HCT116 (cell line): ENCODE measurements around the gene SAMD13. TPM values are rescaled to one million over a fixed set of nuclear protein-coding genes. Genes with fewer than 3 reads are reported as not detected.

Experiments used
- ATAC-seq: fragments of 200-7000 bp; cut with Tn5 transposase; 2 replicates; pipeline ENCODE4 v1.9.1; 2020; ENCODE audit warnings: mild to moderate bottlenecking, moderate library complexity
- BruUV-seq: library from RNA; stranded (reverse); fragments of 400-500 nt; replicated peaks from 2 replicates; lab custom pipeline; 2021; lab: Mats Ljungman, UMichigan
- CTCF ChIA-PET: fragments of 300-600 bp; sonication (Branson Sonifier 250); formaldehyde crosslinking; loops from one replicate; lab custom pipeline; 2021; ENCODE audit warnings: antibody characterized with exemption; lab: Charles Lee
- POLR2A ChIA-PET: fragments of 300-600, 350-600 bp; sonication (Branson Sonifier 250); formaldehyde crosslinking; loops from one replicate; lab custom pipeline; 2021; ENCODE audit warnings: antibody characterized with exemption; lab: Charles Lee
- RAD21 ChIA-PET, 2 experiments: fragments of 300-600 bp; sonication (Branson Sonifier 250); formaldehyde crosslinking; loops; one replicate each; lab custom pipeline; 2023; ENCODE audit warnings: low total read pairs in 2 of 2; ENCODE audit not compliant: uncharacterized antibody in 2 of 2, unreplicated experiment in 2 of 2, low non-redundant PET in 1 of 2; lab: Charles Lee
- DNase-seq: peaks from one replicate; pipeline ENCODE4 v3.0.0-alpha.2; 2010; ENCODE audit warnings: low read depth, low spot score
- H2AFZ ChIP-seq: fragments of 200-600 bp; shearing (Covaris generic), sonication (generic); 2 replicates; pipeline ENCODE4 v1.6.1; 2017; ENCODE audit warnings: low read depth, mixed run types, mixed read lengths, antibody characterized with exemption, low read length; ENCODE audit not compliant: poor library complexity, severe bottlenecking
- H3K27ac ChIP-seq: 2 replicates; pipeline ENCODE4 v1.5.1; 2012; ENCODE audit warnings: low read depth, low read length
- H3K27me3 ChIP-seq: fragments of 200-600 bp; sonication (generic); 2 replicates; pipeline ENCODE4 v1.6.1; 2016; ENCODE audit warnings: mixed run types, low read length, mixed read lengths; ENCODE audit not compliant: insufficient read depth
- H3K36me3 ChIP-seq, 2 experiments: fragments of 200-500 bp in 1 of 2; fragments of 200-600 bp in 1 of 2; sonication (Bioruptor generic) in 1 of 2; sonication (generic) in 1 of 2; 2 replicates each; pipeline versions ENCODE4 v1.5.1 to v1.6.1; 2014 to 2016; ENCODE audit warnings: low read length in 2 of 2, inconsistent platforms in 1 of 2, mixed read lengths in 1 of 2, mixed run types in 1 of 2; ENCODE audit not compliant: insufficient read depth in 2 of 2, control insufficient read depth in 1 of 2
- H3K4me1 ChIP-seq, 2 experiments: fragments of 200-600 bp in 1 of 2; sonication (generic) in 1 of 2; 2 replicates each; pipeline versions ENCODE4 v1.5.1 to v1.6.1; 2012 to 2017; ENCODE audit warnings: low read length in 2 of 2, inconsistent platforms in 1 of 2, mild to moderate bottlenecking in 1 of 2, mixed read lengths in 1 of 2, mixed run types in 1 of 2, moderate library complexity in 1 of 2; ENCODE audit not compliant: insufficient read depth in 2 of 2, control insufficient read depth in 1 of 2
- H3K4me2 ChIP-seq: fragments of 200-600 bp; sonication (generic); 2 replicates; pipeline ENCODE4 v1.6.1; 2017; ENCODE audit warnings: mixed run types, low read length, mixed read lengths
- H3K4me3 ChIP-seq, 2 experiments: fragments of 200-600 bp in 1 of 2; sonication (generic) in 1 of 2; replicated peaks in 1 of 2; 2 replicates each; pipeline ENCODE4 v1.5.1; 2011 to 2016; ENCODE audit warnings: low read length in 2 of 2, control low read depth in 1 of 2, low read depth in 1 of 2, mild to moderate bottlenecking in 1 of 2, mixed read lengths in 1 of 2, mixed run types in 1 of 2
- H3K79me2 ChIP-seq: fragments of 200-600 bp; sonication (generic); 2 replicates; pipeline ENCODE4 v1.6.1; 2017; ENCODE audit warnings: mild to moderate bottlenecking, mixed run types, low read length, moderate library complexity, mixed read lengths; ENCODE audit not compliant: insufficient read depth
- H3K9ac ChIP-seq: fragments of 200-600 bp; sonication (generic); 2 replicates; pipeline ENCODE4 v1.6.1; 2016; ENCODE audit warnings: low read length, mixed read lengths
- H3K9me2 ChIP-seq: fragments of 200-600 bp; sonication (generic), shearing (Covaris generic); 2 replicates; pipeline ENCODE4 v1.6.1; 2017; ENCODE audit warnings: mixed run types, mild to moderate bottlenecking, moderate library complexity; ENCODE audit not compliant: insufficient read depth
- H3K9me3 ChIP-seq, 2 experiments: fragments of 200-500 bp in 1 of 2; fragments of 200-600 bp in 1 of 2; sonication (Bioruptor generic) in 1 of 2; sonication (generic) in 1 of 2; 2 replicates each; pipeline ENCODE4 v1.6.1; 2014 to 2017; ENCODE audit warnings: low read length in 2 of 2, mixed read lengths in 2 of 2, inconsistent platforms in 1 of 2, low read depth in 1 of 2, mild to moderate bottlenecking in 1 of 2, mixed run types in 1 of 2, moderate library complexity in 1 of 2; ENCODE audit not compliant: control insufficient read depth in 1 of 2, insufficient read depth in 1 of 2
- H4K20me1 ChIP-seq: fragments of 200-600 bp; sonication (generic), shearing (Covaris generic); 2 replicates; pipeline ENCODE4 v1.6.1; 2017; ENCODE audit warnings: mixed run types, mild to moderate bottlenecking, moderate library complexity; ENCODE audit not compliant: insufficient read depth
- CBX3 ChIP-seq: IDR thresholded peaks from 2 replicates; pipeline ENCODE4 v1.6.1; 2012; ENCODE audit warnings: low read depth
- CEBPB ChIP-seq: IDR thresholded peaks from 2 replicates; pipeline ENCODE4 v1.6.1; 2012; ENCODE audit warnings: low read depth
- CTCF ChIP-seq, 3 experiments: fragments of 200-600 bp in 1 of 3; sonication (generic) in 1 of 3; IDR thresholded peaks in 2 of 3; conservative IDR thresholded peaks in 1 of 3; 2 replicates each; pipeline ENCODE4 v1.5.1; 2012 to 2017; ENCODE audit warnings: low read depth in 2 of 3, low read length in 2 of 3, antibody characterized with exemption in 1 of 3, borderline replicate concordance in 1 of 3, control low read depth in 1 of 3, mild to moderate bottlenecking in 1 of 3, mixed read lengths in 1 of 3, mixed run types in 1 of 3, moderate library complexity in 1 of 3; ENCODE audit not compliant: insufficient read depth in 1 of 3
- ELF1 ChIP-seq: IDR thresholded peaks from 2 replicates; pipeline ENCODE4 v1.6.1; 2012; ENCODE audit warnings: low read depth, borderline replicate concordance
- EZH2 ChIP-seq: fragments of 200-600 bp; sonication (generic); IDR thresholded peaks from 2 replicates; pipeline ENCODE4 v1.6.1; 2017; ENCODE audit warnings: antibody characterized with exemption, mixed run types
- EZH2phosphoT487 ChIP-seq: fragments of 200-600 bp; IDR thresholded peaks from 2 replicates; pipeline ENCODE4 v1.6.1; 2018; ENCODE audit warnings: antibody characterized with exemption, borderline replicate concordance
- FOSL1 ChIP-seq: IDR thresholded peaks from 2 replicates; pipeline ENCODE4 v1.6.1; 2012; ENCODE audit warnings: low read depth
- POLR2A ChIP-seq: IDR thresholded peaks from 2 replicates; pipeline ENCODE4 v1.7.0; 2011; ENCODE audit warnings: borderline replicate concordance; ENCODE audit not compliant: insufficient read depth, insufficient read length; ENCODE audit errors: extremely low read depth
- SIN3A ChIP-seq: IDR thresholded peaks from 2 replicates; pipeline ENCODE4 v1.6.1; 2012; ENCODE audit warnings: low read depth
- SP1 ChIP-seq: IDR thresholded peaks from 2 replicates; pipeline ENCODE4 v1.6.1; 2012; ENCODE audit warnings: low read depth
- SRF ChIP-seq: IDR thresholded peaks from 2 replicates; pipeline ENCODE4 v1.6.1; 2012; ENCODE audit warnings: low read depth
- TCF7L2 ChIP-seq: IDR thresholded peaks from 2 replicates; pipeline ENCODE4 v1.7.0; 2011; ENCODE audit warnings: borderline replicate concordance, inconsistent platforms; ENCODE audit not compliant: insufficient read depth, insufficient read length; ENCODE audit errors: extremely low read depth
- ZBTB33 ChIP-seq: IDR thresholded peaks from 2 replicates; pipeline ENCODE4 v1.6.1; 2011; ENCODE audit warnings: mild to moderate bottlenecking, low read length, moderate library complexity; ENCODE audit not compliant: insufficient replicate concordance; ENCODE audit errors: extremely low read depth
- ZFX ChIP-seq: fragments of 450-650 bp; IDR thresholded peaks from 2 replicates; pipeline ENCODE4 v1.6.1; 2017
- ZNF274 ChIP-seq: fragments of 200-500 bp; sonication (Bioruptor generic); IDR thresholded peaks from 2 replicates; pipeline ENCODE4 v1.6.1; 2014; ENCODE audit warnings: mild to moderate bottlenecking, low read depth, low read length, inconsistent platforms
- intact Hi-C: fragments of 100-400 bp; cut with micrococcal nuclease; formaldehyde crosslinking; loops from 2 replicates; pipeline ENCODE4 v1.10.0; 2022
- total RNA-seq: library from RNA; stranded (reverse); gene quantifications from one replicate; pipeline ENCODE4 v1.2.1, GENCODE V29; 2021; ENCODE audit not compliant: unreplicated experiment
- TF ChIP-seq, protein P1 (sequence below): IDR thresholded peaks from 2 replicates; pipeline ENCODE4 v1.6.1; 2012; ENCODE audit warnings: low read depth
- TF ChIP-seq, protein P2 (sequence below): IDR thresholded peaks from 2 replicates; pipeline ENCODE4 v1.6.1; 2012

The SAMD13 gene
- total RNA-seq, 1 experiment from 2014 or later: 14.9 TPM

- H3K27ac ChIP-seq: peak overlapping the region; percentile 99
- H3K27me3 ChIP-seq: no peaks in the 10 kb centered on the region
- intact Hi-C loops: no loop called here
- no peaks in the 10 kb centered on the region for H3K9me2 ChIP-seq
- ChIA-PET RAD21 (interaction anchor here in 1 of 2 experiments (0.6 kb wide), 1 partner anchor 68 kb away, joined by 3 read pairs; no protein-coding TSS in a partner anchor), POLR2A (no interaction called here), CTCF (no interaction called here)
- no peaks in the 10 kb centered on the region for H3K79me2 ChIP-seq
- DNase-seq (no peak), ATAC-seq (no peak)
- peaks cover 38 to 63% of the 10 kb centered on the region in 2 experiments for H3K4me1 ChIP-seq
- H2AFZ ChIP-seq: no peak overlapping the region
- H3K4me2 ChIP-seq: peak overlapping the region; percentile 4; the same call in 1 of the 2 replicates
- H3K9ac ChIP-seq: 0 out of 2 replicates have a peak overlapping the region, but pooled peaks have one; percentile 4
- H3K4me3 ChIP-seq: no peak overlapping the region
- no peak for TF ChIP-seq FOSL1
- no peak for TF ChIP-seq SIN3A
- no peak for TF ChIP-seq CBX3
- no peak for TF ChIP-seq CEBPB
- TF ChIP-seq ZFX: no peak
- TF ChIP-seq EZH2phosphoT487: no peak
- TF ChIP-seq TCF7L2: no peak
- no peak for TF ChIP-seq ELF1
- no peak for TF ChIP-seq SRF
- TF ChIP-seq SP1: no peak
- TF ChIP-seq ZBTB33: no peak
- TF ChIP-seq POLR2A: no peak
- TF ChIP-seq ZNF274: no peak
- TF ChIP-seq, protein P1, sequence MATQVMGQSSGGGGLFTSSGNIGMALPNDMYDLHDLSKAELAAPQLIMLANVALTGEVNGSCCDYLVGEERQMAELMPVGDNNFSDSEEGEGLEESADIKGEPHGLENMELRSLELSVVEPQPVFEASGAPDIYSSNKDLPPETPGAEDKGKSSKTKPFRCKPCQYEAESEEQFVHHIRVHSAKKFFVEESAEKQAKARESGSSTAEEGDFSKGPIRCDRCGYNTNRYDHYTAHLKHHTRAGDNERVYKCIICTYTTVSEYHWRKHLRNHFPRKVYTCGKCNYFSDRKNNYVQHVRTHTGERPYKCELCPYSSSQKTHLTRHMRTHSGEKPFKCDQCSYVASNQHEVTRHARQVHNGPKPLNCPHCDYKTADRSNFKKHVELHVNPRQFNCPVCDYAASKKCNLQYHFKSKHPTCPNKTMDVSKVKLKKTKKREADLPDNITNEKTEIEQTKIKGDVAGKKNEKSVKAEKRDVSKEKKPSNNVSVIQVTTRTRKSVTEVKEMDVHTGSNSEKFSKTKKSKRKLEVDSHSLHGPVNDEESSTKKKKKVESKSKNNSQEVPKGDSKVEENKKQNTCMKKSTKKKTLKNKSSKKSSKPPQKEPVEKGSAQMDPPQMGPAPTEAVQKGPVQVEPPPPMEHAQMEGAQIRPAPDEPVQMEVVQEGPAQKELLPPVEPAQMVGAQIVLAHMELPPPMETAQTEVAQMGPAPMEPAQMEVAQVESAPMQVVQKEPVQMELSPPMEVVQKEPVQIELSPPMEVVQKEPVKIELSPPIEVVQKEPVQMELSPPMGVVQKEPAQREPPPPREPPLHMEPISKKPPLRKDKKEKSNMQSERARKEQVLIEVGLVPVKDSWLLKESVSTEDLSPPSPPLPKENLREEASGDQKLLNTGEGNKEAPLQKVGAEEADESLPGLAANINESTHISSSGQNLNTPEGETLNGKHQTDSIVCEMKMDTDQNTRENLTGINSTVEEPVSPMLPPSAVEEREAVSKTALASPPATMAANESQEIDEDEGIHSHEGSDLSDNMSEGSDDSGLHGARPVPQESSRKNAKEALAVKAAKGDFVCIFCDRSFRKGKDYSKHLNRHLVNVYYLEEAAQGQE: no peak
- no peak for TF ChIP-seq CTCF (IDR thresholded peaks at IDR 0.05 in 2 of 3, conservative IDR thresholded peaks at IDR 0.05 in 1 of 3; ENCODE audit: borderline replicate concordance in 1 of 3, insufficient read depth in 1 of 3, low read depth in 2 of 3, low read length in 2 of 3)
- TF ChIP-seq, protein P2, sequence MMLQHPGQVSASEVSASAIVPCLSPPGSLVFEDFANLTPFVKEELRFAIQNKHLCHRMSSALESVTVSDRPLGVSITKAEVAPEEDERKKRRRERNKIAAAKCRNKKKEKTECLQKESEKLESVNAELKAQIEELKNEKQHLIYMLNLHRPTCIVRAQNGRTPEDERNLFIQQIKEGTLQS: no peak
- no peak for TF ChIP-seq EZH2
- no TSS peak for BruUV-seq
- no peaks in the 10 kb centered on the region for H4K20me1 ChIP-seq
- H3K36me3 ChIP-seq: no peaks in the 10 kb centered on the region; a peak in 1 of 4 replicates
- peaks cover 0 to under 1% of the 10 kb centered on the region in 2 experiments; a peak in 1 of 4 replicates for H3K9me3 ChIP-seq
These were observed 61.5 kb downstream of the SAMD13 start for GRCh38 chr1:84363019-84363418.
